Lower lobe of right lung (tissue), 2 donors: ENCODE measurements around the gene CLASP2. TPM values are rescaled to one million over a fixed set of nuclear protein-coding genes. Genes with fewer than 3 reads are reported as not detected.

Experiments
- ATAC-seq, 2 donors: fragments of 200-7000 bp; cut with Tn5 transposase; one replicate each; pipeline ENCODE4 v1.9.1; 2020 to 2022; ENCODE audit warnings: mild to moderate bottlenecking in 2 of 2, moderate library complexity in 2 of 2
- DNase-seq: peaks from one replicate; pipeline ENCODE4 v3.0.0-alpha.2; 2020
- H3K27ac ChIP-seq: fragments of 200-600 bp; one replicate; pipeline ENCODE4 v1.8.0; 2022
- H3K27me3 ChIP-seq: fragments of 200-600 bp; one replicate; pipeline ENCODE4 v1.8.0; 2022; ENCODE audit warnings: low read depth
- H3K36me3 ChIP-seq: fragments of 200-600 bp; one replicate; pipeline ENCODE4 v1.8.0; 2022; ENCODE audit warnings: mild to moderate bottlenecking
- H3K4me1 ChIP-seq: fragments of 200-600 bp; one replicate; pipeline ENCODE4 v1.8.0; 2022
- H3K4me3 ChIP-seq: fragments of 200-600 bp; one replicate; pipeline ENCODE4 v1.8.0; 2022; ENCODE audit warnings: mild to moderate bottlenecking
- H3K9me3 ChIP-seq: fragments of 200-600 bp; one replicate; pipeline ENCODE4 v1.8.0; 2022
- CTCF ChIP-seq: fragments of 200-600 bp; IDR thresholded peaks from one replicate; pipeline ENCODE4 v1.8.0; 2022; ENCODE audit warnings: antibody characterized with exemption, mild to moderate bottlenecking
- intact Hi-C: fragments of 100-400 bp; cut with DNase I; formaldehyde crosslinking; loops from one replicate; pipeline ENCODE4 v1.11.0; 2022
- total RNA-seq: library from RNA; stranded (reverse); fragmentation: NEBNext Ultra II Directional; extraction: Animal tissue kit (Norgen Biotek cat#: 25700); gene quantifications from one replicate; pipeline ENCODE4 v1.2.1, GENCODE V29; 2021
- donor health status: DM: no; HTN: yes; CAD: no; lungs with severe emphysema.

CLASP2 gene
- total RNA-seq, 1 donor from 2014 or later = 64.3 TPM

GRCh38 chr3:33578325-33579177 lies 139.5 kb downstream of the CLASP2 start:
- H3K4me3 ChIP-seq = no peak overlapping the region
- ATAC-seq (no peak), DNase-seq (no peak)
- peaks cover 60% of the 10 kb centered on the region for H3K36me3 ChIP-seq
- intact Hi-C loops = no loop called here
- H3K9me3 ChIP-seq = no peaks in the 10 kb centered on the region
- no peak for TF ChIP-seq CTCF
- no peaks in the 10 kb centered on the region for H3K4me1 ChIP-seq
- H3K27me3 ChIP-seq = no peaks in the 10 kb centered on the region
- H3K27ac ChIP-seq = no peak overlapping the region

GRCh38 chr3:33577588-33577987 lies 140.5 kb downstream of the CLASP2 start:
- Histone ChIP-seq H3K36me3 (peaks cover 54% of the 10 kb centered on the region), H3K27ac (peak overlapping the region; percentile 5)

GRCh38 chr3:33577173-33577572 lies 140.9 kb downstream of the CLASP2 start:
- intact Hi-C loops = no loop called here
- Histone ChIP-seq H3K27ac (no peak overlapping the region), H3K36me3 (peaks cover 50% of the 10 kb centered on the region), H3K4me3 (no peak overlapping the region), H3K4me1 (no peaks in the 10 kb centered on the region), H3K27me3 (no peaks in the 10 kb centered on the region), H3K9me3 (no peaks in the 10 kb centered on the region)
- DNase-seq (no peak), ATAC-seq (no peak)
- TF ChIP-seq CTCF = no peak

More at GRCh38 chr3:33577588-33577987, 140.5 kb downstream of the CLASP2 start:
- intact Hi-C loops = no loop called here
- no peak for ATAC-seq
- Histone ChIP-seq H3K27me3 (no peaks in the 10 kb centered on the region), H3K4me1 (no peaks in the 10 kb centered on the region), H3K4me3 (no peak overlapping the region), H3K9me3 (no peaks in the 10 kb centered on the region)
- no peak for DNase-seq
- no peak for TF ChIP-seq CTCF

- TF ChIP-seq CTCF = no peak
- H3K36me3 ChIP-seq = peaks cover 43% of the 10 kb centered on the region
Measured at GRCh38 chr3:33575311-33575710, 142.7 kb downstream of the CLASP2 start.

GRCh38 chr3:33557829-33558228 lies 160.2 kb downstream of the CLASP2 start:
- H3K36me3 ChIP-seq = peaks cover 61% of the 10 kb centered on the region
- no peak for DNase-seq
- no peaks in the 10 kb centered on the region for H3K4me1 ChIP-seq
- intact Hi-C loops = no loop called here
- TF ChIP-seq CTCF = no peak
- H3K9me3 ChIP-seq = no peaks in the 10 kb centered on the region
- H3K4me3 ChIP-seq = no peak overlapping the region
- ATAC-seq = no peak
- no peaks in the 10 kb centered on the region for H3K27me3 ChIP-seq
- no peak overlapping the region for H3K27ac ChIP-seq

More at GRCh38 chr3:33575311-33575710, 142.7 kb downstream of the CLASP2 start:
- Histone ChIP-seq H3K4me1 (no peaks in the 10 kb centered on the region), H3K27ac (no peak overlapping the region), H3K9me3 (no peaks in the 10 kb centered on the region), H3K4me3 (no peak overlapping the region), H3K27me3 (no peaks in the 10 kb centered on the region)
- intact Hi-C loops = no loop called here
- ATAC-seq = no peak
- DNase-seq = no peak
